Activated T-helper 1 cell treated with Interleukin-2 at 50 U/mL for 16 hours (primary cell): ENCODE measurements around the gene C12orf42.
A peak's percentile ranks its signal among the peaks of the same experiment; 100 is the strongest.

Experiments used
- DNase-seq: peaks from one replicate; pipeline ENCODE4 v3.0.0-alpha.2; 2020; ENCODE audit warnings: low read depth

Gene C12orf42

DNA sequence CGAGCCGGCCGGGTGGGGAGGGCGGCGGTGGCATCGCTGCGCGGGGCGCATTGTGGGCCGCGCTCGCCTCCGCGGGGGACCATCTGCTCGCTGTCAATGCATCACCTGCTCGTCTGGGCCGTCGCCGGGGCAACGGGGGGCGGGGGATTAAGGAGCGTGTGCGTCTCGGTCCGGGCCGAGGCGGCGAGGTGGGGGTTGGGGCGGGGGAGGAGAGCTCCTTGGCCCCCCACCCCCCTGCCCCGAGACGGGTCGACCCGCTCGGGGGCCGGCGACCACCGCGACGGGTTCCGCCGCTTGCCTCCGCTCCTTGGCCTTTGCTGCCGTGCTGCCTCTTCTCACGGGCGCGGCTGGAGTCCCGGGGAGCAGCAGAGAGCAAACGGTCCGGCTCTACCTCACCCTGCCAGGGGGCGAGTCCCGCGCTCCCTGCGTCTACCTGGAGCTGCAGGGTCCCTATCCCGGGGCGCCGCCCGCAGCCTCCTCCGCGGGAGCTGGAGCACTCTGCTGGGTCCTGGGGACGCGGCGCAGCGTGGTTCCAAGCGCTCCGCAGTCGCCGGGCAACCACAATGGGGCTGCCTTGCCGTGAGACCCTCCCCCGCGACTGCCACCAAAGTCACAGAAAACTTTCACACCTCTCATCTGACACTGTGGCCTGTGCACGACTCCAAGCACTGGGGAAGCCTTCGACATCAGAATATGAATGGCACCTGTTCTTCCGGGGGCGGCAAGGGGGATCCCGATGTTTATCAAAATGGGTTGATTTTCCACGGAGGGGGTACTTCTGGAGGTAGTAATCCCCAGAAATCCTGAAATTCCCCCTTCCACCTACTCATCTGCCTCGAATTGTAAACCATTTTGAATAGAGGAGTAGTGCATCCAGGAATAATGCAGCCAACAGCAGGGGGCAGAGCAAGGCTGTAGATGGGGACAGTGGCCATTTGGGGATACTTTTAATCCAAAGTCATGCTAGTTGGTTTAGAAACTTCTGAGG, at the start of gene C12orf42:
Gene C12orf42 (minus strand): TSS at position 500 of the 988 bp plus-strand sequence. CDS start 17,542 bp downstream, outside the sequence.
- DNase-seq, result peak; percentile 32

DNA sequence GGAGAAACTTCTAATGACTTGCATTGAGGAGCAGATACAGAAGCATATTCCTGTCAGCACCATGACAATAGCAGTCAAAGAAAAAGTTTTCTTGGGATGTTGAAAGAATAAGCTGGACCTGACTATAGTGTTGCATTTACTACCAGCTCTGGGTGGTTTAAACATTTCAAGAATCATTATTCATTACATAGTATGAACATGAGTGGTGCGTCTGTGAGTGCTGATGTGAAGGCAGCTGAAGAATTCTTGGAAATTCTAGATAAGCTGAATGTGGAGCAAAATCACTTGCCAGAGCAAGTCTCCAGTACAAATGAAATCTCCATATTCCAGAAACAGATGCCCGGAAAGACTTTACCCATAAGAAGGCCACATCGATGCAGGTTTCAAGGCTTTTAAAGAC, 46.3 kb upstream of the C12orf42 start:
- no peak for DNase-seq

DNA sequence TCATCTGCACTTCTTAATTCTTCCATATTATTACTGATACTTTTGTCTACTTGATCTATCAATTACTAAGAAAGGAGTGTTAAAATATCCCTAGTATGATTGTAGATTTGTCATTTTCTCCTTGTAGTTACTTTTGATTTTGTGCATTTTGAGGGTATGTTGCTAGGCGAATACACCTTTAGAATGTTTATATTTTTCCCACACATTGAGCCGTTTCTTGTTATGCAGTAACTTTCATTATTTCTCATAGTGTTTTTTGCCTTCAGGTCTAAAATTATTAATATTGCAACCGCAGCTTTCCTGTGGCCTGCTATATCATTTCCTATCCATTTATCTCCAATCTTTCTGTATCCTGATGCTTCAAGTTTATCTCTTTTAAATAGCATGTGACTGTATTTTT, 44.6 kb upstream of the C12orf42 start:
- DNase-seq, result no peak

- DNase-seq, result no peak
Measured at GRCh38 chr12:103538397-103538796, 42.6 kb upstream of the C12orf42 start.

DNA sequence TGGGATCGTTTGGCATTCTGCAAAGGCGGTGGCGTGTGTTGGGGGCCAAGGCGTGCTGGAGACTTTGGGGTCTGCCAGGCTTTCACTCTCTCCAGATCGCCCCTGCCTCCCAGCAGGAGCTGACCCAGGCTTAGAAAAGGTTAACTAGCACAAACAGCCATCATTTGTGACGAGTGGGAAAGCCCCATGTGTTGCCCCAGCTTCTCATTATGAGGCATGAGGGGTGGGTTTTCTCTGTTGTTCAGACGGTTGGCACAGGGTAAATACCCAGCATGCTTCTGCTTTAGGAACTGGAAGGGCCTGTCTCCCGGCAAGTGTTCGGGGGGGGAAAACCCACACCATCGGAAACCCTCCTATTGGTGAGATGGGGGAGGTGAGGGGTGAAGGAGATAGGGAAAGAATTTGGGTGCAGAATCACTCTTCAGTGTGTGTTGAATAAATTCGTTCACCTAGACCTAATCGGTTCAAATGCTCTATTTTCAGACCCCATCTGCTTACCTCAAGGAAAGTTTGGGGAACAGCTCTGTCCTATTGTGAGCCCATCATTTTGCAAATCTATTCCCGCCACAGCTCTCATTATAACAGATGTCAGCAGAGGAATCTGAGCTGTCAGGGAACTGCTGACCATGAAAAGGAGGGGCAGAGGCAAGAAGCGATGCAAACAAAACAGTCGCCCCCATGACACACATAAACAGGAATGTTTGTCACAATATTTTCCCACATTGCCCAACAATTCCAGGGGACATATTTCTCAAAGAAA, 34.7 kb upstream of the C12orf42 start:
- DNase-seq, result no peak

DNA sequence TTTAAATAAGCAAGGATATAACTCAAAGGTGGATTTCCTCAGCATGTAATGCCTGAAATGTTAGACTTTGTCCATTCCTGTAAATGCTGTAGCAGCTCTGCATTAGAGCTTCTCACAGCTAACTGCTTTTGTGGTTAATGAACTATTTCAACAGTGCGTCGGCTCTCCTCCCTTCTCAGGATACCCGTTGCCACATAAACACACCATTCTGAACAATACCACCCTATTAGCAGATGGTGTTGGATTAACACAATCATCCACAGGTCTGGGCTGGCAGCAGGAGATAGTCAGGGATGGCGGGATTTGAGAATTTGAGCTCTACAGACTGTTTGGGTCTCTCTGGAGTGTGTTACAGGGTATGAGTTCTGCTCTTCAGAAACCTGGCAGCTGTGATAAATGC, 33.5 kb upstream of the C12orf42 start:
- DNase-seq, result no peak

DNA sequence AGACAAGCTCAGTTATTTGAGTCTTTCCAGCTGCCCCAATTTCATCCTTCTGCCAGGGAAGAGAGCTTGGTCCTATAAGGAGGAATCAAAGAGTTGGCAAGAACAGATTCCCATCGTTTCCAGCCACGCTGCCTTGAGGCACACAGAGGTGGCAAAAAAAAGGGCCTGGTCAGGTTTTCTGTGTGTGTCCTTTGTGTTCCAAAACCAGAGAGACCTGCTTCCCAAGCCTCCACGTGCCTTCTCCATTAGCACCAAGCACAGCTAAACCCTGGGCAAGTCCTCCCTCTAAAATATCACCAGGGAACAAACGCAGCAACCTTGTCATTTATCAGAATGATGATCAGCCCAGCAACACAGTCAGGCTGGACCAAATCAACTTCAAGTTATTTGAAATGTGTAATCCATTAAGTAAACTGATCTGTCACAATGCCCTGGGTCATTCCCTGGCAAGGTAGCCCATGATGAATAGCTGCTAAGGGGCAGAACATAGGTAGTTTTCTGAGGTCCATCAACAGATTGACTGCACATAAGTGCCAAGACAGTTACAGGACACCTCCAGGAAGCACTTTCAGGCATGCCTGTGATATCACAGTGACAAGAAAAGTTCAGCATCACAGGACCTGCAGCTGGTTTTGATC, 28.6 kb upstream of the C12orf42 start:
- DNase-seq, result no peak

- DNase-seq, result no peak
Measured at GRCh38 chr12:103523771-103524170, 28.0 kb upstream of the C12orf42 start.

GRCh38 chr12:103520686-103521215, 25.0 kb upstream of the C12orf42 start:
- no peak for DNase-seq

DNA sequence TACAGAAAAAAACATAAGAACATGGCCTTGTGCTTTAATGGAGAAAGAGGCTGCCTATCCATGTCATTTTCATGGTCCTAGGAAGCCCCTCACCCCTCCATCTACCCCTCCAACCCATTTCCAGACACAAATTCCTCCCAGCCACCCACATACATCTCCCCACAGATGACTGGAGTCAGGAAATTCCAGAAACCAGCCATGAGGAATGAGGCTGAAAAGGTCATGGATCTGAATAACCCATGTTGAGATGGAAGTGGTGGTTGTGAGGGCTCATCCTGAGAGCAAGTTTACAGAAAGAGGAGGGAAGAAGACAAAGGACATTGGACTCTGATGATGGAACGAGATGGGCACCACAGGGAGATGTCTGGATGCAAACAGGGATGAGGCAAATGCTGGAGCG, 23.9 kb upstream of the C12orf42 start:
- no peak for DNase-seq

DNA sequence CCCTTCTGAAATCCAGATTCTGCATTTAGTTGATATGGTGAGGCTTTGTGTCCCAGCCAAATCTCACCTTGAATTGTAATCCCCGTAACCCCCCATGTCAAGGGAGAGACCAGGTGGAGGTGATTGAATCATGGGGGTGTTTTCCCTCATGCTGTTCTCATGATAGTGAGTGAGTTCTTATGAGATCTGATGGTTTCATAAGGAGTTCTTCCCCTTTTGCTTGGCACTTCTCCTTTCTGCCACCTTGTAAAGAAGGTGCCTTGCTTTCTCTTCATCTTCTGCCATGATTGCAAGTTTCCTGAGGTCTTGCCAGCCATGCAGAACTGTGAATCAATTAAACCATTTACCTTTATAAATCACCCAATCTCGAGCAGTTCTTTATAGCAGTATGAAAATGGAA, 23.1 kb upstream of the C12orf42 start:
- no peak for DNase-seq

GRCh38 chr12:103517161-103517560, 21.4 kb upstream of the C12orf42 start:
- DNase-seq, result no peak

- DNase-seq, result no peak
Measured at GRCh38 chr12:103515341-103515740, 19.6 kb upstream of the C12orf42 start.

- DNase-seq, result no peak
Measured at GRCh38 chr12:103513875-103514274, 18.1 kb upstream of the C12orf42 start.

- no peak for DNase-seq
Measured at GRCh38 chr12:103505371-103506236, 9.8 kb upstream of the C12orf42 start.

DNA sequence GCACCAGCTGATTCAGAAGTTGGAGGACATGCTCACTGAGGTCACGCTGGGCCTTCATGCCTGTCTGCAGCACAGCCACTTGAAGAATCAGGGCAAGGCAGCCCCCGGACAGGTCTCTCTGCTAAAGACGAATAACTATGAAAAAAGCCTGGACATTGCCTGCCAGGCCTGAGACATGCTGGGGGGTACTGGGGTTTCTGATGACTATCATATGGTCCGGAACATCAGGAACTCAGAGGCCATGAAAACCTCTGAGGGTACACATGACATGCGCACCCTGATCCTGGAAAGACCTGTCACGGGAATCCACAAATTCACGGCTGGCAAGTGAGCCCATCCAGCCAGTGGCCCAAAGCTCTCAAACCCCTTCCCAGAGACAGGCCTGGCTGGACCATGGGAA, 8.8 kb upstream of the C12orf42 start:
- no peak for DNase-seq

- DNase-seq, result peak; percentile 29
Measured at GRCh38 chr12:103503546-103504480, 8.0 kb upstream of the C12orf42 start.

DNA sequence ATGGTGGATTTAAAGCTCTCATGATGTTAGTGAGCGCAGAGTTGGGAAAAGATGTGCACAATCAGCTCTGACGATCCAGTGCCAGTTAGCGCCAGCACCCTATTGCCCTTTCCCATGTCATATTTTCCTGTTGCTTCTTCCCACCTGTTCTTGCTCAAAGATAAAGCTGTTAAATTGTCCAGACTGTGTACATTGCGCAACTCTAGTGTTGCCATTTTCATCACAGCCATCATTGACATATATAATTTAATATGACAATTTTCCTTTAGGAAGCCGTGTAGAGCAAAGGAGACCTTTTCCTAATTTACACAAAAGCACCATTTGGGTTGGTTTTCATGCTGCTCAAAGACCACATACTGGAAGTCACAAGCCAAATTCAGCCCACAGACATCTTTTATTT, 5.7 kb upstream of the C12orf42 start:
- DNase-seq, result no peak

GRCh38 chr12:103499571-103499970, 3.8 kb upstream of the C12orf42 start:
- DNase-seq, result no peak

DNA sequence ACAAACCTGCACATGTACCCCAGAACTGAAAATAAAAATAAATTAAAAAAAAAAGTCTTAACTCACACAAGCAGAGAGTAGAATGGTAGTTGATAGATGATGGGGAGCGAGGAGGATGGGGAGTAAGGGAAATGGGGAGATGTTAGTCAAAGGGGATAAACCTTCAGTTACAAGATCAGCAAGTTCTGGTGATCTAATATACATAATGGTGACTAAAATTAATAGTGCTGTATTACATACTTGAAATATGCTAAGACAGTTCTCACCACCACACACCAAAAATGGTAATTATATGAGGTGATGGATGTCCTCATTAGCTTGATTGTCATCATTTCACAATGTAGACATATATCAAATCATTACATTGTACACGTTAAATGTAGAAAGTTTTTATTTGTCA, 3.2 kb upstream of the C12orf42 start:
- DNase-seq, result no peak
